ENCODE results near the gene COMMD1.

The COMMD1 gene

DNA sequence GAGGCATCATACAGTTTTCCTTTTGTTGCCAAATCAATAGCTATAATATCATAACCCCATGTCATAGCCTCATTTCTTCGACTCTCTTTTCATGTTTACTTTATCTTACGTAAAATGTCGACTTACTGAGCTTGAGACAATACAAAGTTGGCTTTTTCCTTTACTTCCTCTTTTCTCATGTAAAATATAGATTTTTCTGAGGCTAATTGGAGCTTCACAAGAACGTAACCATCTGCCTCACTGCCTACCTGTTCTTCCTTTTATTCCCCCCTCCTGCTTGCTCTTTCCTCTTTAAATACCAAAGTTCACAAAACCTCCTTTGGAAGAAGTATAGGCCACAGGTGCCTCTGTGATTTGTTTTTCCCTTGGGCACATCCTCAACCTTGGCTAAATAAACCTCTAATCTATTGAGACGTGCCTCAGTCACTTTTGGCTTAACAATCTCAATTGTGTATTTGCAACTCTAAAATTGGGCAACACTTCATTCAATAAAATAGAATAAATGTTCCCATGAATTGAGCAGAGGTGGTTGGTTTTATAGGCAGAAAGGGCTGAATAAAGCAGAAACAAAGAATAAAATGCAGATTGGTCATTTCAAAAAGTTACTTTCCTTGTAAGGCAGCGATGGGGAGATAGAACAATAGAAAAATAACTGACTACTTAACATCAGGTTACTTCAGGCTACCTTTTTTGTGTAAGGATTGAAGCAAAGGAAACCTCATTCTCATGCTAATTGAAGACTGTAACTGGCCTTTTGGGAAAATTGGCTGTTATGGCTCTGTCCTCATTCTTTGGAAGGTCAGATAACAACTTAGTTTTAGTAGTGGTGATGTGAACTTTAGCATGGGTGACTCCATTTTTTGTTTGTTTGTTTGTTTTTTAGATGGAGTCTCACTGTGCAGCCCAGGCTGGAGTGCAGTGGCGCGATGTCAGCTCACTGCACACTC, 21.3 kb downstream of the COMMD1 start:
- H3K4me3 ChIP-seq (ENCODE audit: low read depth, low read length), result no peak overlapping the region
- TF ChIP-seq, protein P1, sequence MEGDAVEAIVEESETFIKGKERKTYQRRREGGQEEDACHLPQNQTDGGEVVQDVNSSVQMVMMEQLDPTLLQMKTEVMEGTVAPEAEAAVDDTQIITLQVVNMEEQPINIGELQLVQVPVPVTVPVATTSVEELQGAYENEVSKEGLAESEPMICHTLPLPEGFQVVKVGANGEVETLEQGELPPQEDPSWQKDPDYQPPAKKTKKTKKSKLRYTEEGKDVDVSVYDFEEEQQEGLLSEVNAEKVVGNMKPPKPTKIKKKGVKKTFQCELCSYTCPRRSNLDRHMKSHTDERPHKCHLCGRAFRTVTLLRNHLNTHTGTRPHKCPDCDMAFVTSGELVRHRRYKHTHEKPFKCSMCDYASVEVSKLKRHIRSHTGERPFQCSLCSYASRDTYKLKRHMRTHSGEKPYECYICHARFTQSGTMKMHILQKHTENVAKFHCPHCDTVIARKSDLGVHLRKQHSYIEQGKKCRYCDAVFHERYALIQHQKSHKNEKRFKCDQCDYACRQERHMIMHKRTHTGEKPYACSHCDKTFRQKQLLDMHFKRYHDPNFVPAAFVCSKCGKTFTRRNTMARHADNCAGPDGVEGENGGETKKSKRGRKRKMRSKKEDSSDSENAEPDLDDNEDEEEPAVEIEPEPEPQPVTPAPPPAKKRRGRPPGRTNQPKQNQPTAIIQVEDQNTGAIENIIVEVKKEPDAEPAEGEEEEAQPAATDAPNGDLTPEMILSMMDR (IDR thresholded peaks at IDR 0.05; ENCODE audit: low read depth, low read length), result no peak

GRCh38 chr2:61928826-61929461, 23.5 kb downstream of the COMMD1 start:
- no peak overlapping the region for H3K4me3 ChIP-seq (ENCODE audit: low read depth, low read length)
- TF ChIP-seq, protein P1 (IDR thresholded peaks at IDR 0.05; ENCODE audit: low read depth, low read length), result no peak

GRCh38 chr2:61937098-61937497, 31.6 kb downstream of the COMMD1 start:
- H3K4me3 ChIP-seq (ENCODE audit: low read depth, low read length), result no peak overlapping the region
- TF ChIP-seq, protein P1 (IDR thresholded peaks at IDR 0.05; ENCODE audit: low read depth, low read length), result no peak

DNA sequence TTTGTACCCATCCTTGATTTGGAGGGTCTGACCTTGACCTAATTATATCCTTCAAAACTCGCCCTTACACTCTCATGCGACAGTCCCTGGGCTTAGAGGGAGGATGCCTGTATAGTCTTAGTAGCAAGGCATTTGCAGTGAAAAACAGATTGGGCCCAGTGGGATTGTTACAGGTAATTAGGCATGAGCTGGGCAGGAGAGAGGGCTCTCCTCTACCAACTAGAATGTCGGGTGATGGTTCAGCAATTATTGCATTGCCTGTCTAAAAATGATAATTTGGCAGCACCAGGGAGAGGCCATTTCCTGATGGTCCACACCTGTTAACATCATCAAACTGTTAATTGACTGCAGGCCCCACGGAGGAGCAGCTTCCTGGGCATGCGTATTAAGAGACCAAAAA, 32.4 kb downstream of the COMMD1 start:
- H3K4me3 ChIP-seq (ENCODE audit: low read depth, low read length), result no peak overlapping the region
- TF ChIP-seq, protein P1 (IDR thresholded peaks at IDR 0.05; ENCODE audit: low read depth, low read length), result no peak

DNA sequence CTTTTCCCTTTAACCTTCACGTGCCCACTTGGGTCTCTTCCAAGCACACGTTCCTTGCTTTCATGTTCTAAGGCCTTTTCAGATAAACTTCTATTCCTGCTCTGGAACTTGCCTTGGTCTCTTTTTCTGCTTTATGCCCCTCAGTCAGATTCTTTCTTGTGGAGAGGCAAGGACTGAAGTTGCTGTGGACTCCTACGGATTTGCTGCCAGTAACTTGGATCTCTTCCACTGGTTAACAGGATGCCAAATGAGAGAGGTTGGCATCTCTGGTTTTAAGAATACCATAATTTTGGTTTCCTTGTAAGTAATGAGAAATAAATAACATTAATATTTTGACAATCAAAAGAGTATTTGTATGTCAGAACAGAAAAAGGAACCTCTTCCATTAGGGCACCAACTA, 33.0 kb downstream of the COMMD1 start:
- TF ChIP-seq, protein P1 (IDR thresholded peaks at IDR 0.05; ENCODE audit: low read depth, low read length), result no peak

GRCh38 chr2:61943251-61943650, 37.8 kb downstream of the COMMD1 start:
- TF ChIP-seq, protein P1 (IDR thresholded peaks at IDR 0.05; ENCODE audit: low read depth, low read length), result no peak
- H3K4me3 ChIP-seq (ENCODE audit: low read depth, low read length), result no peak overlapping the region

More for the DNA sequence above, 33.0 kb downstream of the COMMD1 start:
- no peak overlapping the region for H3K4me3 ChIP-seq (ENCODE audit: low read depth, low read length)

DNA sequence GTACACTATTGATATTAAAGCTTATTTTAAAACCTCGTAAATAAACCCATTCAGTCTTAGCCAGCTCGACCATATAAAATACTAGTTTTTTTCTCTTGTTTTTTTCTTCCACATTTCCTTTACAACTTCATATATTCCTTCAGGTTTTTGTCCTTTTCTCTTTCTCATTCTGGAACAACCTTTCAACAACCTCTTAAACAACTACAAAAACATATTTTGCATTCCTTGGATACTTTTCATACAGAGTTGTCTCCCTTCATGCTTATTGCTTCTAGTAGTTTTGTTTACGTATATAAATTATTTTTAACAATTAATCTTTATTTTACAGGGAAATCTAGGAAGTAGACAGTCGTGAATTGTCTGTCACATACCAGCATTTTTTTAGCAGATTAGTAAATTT, 41.2 kb downstream of the COMMD1 start:
- H3K4me3 ChIP-seq (ENCODE audit: low read depth, low read length), result no peak overlapping the region
- TF ChIP-seq, protein P1 (IDR thresholded peaks at IDR 0.05; ENCODE audit: low read depth, low read length), result no peak
